Naive thymus-derived CD8-positive, alpha-beta T cell (primary cell): ENCODE measurements around the gene PRSS56. TPM values are rescaled to one million over a fixed set of nuclear protein-coding genes. Genes with fewer than 3 reads are reported as not detected.
"Not testable (repeated sequence)": the region's sequence is repeated elsewhere in the genome, so short reads cannot be mapped to it uniquely, and the experiment has no call there.

Experiments used
- ATAC-seq, 2 donors: fragments of 150-1000 bp; cut with Tn5 transposase in 1 of 2; sonication (Bioruptor Pico), chemical (Tn5 transposase) in 1 of 2; 1 replicate in 1 of 2; 2 replicates in 1 of 2; pipeline ENCODE4 v1.10.0; 2021; ENCODE audit warnings: mild to moderate bottlenecking in 2 of 2, moderate library complexity in 2 of 2
- POLR2A ChIA-PET: fragments of 350-600 bp; sonication (Branson Sonifier 250); formaldehyde crosslinking; loops from one replicate; lab custom pipeline; 2021; ENCODE audit warnings: antibody characterized with exemption; lab: Charles Lee
- DNase-seq, 10 donors: peaks; one replicate each; pipeline versions ENCODE4 v3.0.0 to v3.0.0-alpha.2; 2020 to 2022
- H3K27ac Mint-ChIP-seq, 10 donors: one replicate each; pipeline ENCODE4 v1.8.0; 2020 to 2022; ENCODE audit warnings: mild to moderate bottlenecking in 10 of 10, mixed read lengths in 10 of 10, moderate library complexity in 4 of 10, inconsistent platforms in 1 of 10
- H3K27me3 Mint-ChIP-seq, 5 donors: one replicate each; pipeline ENCODE4 v1.8.0; 2021 to 2022; ENCODE audit warnings: mixed read lengths in 5 of 5
- H3K36me3 Mint-ChIP-seq, 3 donors: one replicate each; pipeline ENCODE4 v1.8.0; 2020 to 2022; ENCODE audit warnings: mixed read lengths in 3 of 3, mild to moderate bottlenecking in 2 of 3, inconsistent platforms in 1 of 3
- H3K4me1 Mint-ChIP-seq, 4 donors: one replicate each; pipeline ENCODE4 v1.8.0; 2021 to 2022; ENCODE audit warnings: mixed read lengths in 4 of 4
- H3K4me3 Mint-ChIP-seq, 10 donors: one replicate each; pipeline ENCODE4 v1.8.0; 2020 to 2022; ENCODE audit warnings: mild to moderate bottlenecking in 10 of 10, mixed read lengths in 10 of 10, moderate library complexity in 6 of 10, inconsistent platforms in 1 of 10
- H3K9me3 Mint-ChIP-seq, 9 donors: one replicate each; pipeline ENCODE4 v1.8.0; 2020 to 2022; ENCODE audit warnings: mixed read lengths in 9 of 9, mild to moderate bottlenecking in 3 of 9, inconsistent platforms in 1 of 9, moderate library complexity in 1 of 9
- polyA plus RNA-seq, 3 donors: library from polyadenylated mRNA; unstranded; fragments of 300-500 nt; fragmentation: Illumina TruSeq; gene quantifications; one replicate each; pipeline ENCODE4 v1.2.3, GENCODE V29; 2021
- total RNA-seq, 8 experiments: library from RNA in 2 of 8; stranded (reverse) in 2 of 8; gene quantifications; one replicate each; pipeline ENCODE4 v1.2.3 and lab custom pipeline; 2021 to 2026

PRSS56 gene
- total and polyA plus RNA-seq, 5 experiments from 2014 or later = not detected

DNA sequence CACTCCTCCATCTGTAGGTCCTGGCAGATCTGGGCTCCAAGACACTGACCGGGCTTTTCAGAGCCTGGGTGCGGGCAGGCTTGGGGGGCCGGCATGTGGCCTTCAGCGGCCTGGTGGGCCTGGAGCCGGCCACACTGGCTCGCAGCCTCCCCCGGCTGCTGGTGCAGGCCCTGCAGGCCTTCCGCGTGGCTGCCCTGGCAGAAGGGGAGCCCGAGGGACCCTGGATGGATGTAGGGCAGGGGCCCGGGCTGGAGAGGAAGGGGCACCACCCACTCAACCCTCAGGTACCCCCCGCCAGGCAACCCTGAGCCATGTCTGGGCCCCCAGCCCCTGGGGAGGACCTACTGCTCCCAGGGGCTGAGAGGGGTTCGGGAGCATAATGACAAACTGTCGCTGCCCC lies 5.0 kb downstream of the PRSS56 start:
- H3K27me3 Mint-ChIP-seq = peaks cover 10 to 60% (median 43%) of the 10 kb centered on the region in 5 donors
- H3K4me3 Mint-ChIP-seq = no peak overlapping the region
- H3K4me1 Mint-ChIP-seq = peaks cover 14 to 27% (median 25%) of the 10 kb centered on the region in 4 donors

DNA sequence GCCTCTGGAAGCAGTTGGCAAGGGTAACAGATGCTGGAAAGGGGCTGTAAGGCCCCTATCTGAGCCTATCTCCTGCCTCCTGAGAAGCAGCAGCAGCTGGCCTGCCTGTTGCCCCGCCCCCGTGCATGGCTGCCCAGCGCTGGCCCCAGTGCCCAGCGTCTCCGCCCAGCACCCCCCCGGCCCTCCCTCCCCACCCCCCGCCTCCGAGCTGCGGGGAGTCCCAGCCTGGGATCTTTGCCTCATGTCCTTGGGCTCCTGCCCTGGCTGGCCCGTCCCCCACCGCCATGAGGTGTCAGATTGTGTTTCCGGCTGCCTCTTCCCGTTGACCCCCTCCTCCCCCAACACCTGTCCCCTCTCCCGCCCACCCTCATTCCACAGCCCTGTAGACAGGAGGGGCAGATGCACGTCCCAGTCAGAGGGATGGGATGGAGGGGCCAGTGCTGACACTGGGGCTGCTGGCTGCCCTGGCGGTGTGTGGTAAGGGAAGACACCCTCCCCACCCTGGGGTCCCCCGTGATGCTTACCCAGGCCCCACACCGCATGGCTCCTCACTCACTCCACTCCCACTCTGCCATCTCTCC lies 5.7 kb downstream of the PRSS56 start, which contains the start of gene CHRND:
TSS of gene CHRND (plus strand) at position 370 of the 581 bp plus-strand sequence. CDS start at position 426, 56 bp downstream.
- H3K4me3 Mint-ChIP-seq = peak within 1 kb of the TSS in 1 of 10 donors; percentile 33
- POLR2A ChIA-PET = no interaction called here
- peaks cover 14 to 27% (median 25%) of the 10 kb centered on the region in 4 donors for H3K4me1 Mint-ChIP-seq
- H3K9me3 Mint-ChIP-seq = no peaks in the 10 kb centered on the region
- peaks cover 0 to 2% (median 0%) of the 10 kb centered on the region in 3 donors for H3K36me3 Mint-ChIP-seq
- DNase-seq (no peak), ATAC-seq (no peak)
- peaks cover 11 to 67% (median 40%) of the 10 kb centered on the region in 5 donors for H3K27me3 Mint-ChIP-seq
- H3K27ac Mint-ChIP-seq = peak within 1 kb of the TSS in 1 of 10 donors; percentile 33

More for the DNA sequence above, 5.0 kb downstream of the PRSS56 start:
- ATAC-seq (no peak), DNase-seq (no peak)
- POLR2A ChIA-PET = no interaction called here
- peaks cover 0 to 2% (median 0%) of the 10 kb centered on the region in 3 donors for H3K36me3 Mint-ChIP-seq
- no peak overlapping the region for H3K27ac Mint-ChIP-seq
- H3K9me3 Mint-ChIP-seq = no peaks in the 10 kb centered on the region

DNA sequence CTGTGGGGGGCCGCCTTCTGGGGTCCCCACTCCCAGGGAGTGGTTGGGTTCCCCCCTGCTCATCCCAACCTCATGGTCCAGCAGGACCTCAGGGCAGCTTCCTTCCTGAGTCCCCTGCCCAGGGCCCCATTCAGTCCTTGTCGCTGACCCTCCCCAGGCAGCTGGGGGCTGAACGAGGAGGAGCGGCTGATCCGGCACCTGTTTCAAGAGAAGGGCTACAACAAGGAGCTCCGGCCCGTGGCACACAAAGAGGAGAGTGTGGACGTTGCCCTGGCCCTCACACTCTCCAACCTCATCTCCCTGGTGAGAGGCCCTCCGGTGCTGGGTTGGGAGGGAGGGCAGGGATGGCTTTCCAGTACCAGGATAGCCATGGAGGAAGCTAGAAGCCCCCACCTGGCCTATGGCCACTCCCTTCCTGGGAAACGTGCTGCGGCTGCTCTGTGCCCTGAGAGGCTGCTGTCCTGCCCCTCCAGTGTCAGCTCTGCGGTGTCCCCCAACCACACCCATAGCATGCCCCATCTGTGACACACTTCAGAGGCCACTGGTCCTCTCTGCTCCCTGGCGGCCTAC lies 6.3 kb downstream of the PRSS56 start:
- Mint-ChIP-seq H3K4me1 (peaks cover 13 to 26% (median 23%) of the 10 kb centered on the region in 4 donors), H3K27ac (peak overlapping the region in 1 of 10 donors; percentile 33)

DNA sequence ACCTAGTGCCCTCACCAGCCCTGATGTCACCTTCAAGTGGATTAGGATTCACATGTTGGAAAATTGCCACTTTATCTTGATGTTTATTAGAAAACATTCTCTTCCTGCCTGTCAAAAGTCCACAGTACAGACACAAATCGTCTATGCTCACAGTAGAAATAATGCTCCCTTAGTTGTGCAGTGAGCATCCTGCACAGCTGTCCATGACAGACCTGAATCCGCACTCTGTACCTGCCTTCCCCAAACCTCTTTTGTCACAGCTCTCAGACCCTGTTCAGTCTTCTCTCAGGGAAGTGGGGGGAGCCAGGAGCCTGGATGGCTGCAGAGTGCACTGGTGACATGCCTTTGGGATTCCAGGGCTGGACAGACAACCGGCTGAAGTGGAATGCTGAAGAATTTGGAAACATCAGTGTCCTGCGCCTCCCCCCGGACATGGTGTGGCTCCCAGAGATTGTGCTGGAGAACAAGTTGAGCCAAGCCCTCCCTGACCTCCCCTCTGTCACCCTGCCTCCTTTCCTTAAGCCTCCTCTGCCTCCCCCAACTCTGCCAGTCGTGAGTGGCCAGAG lies 7.8 kb downstream of the PRSS56 start:
- Mint-ChIP-seq H3K9me3 (no peaks in the 10 kb centered on the region), H3K27ac (peak overlapping the region in 3 of 10 donors; percentile 29 to 70 (median 47)), H3K4me1 (peaks cover 11 to 25% (median 20%) of the 10 kb centered on the region in 4 donors), H3K27me3 (peaks cover 8 to 60% (median 37%) of the 10 kb centered on the region in 5 donors), H3K36me3 (peaks cover 0 to 2% (median 0%) of the 10 kb centered on the region in 3 donors), H3K4me3 (peak overlapping the region in 3 of 10 donors; percentile 45 to 67 (median 47))
- POLR2A ChIA-PET = no interaction called here
- DNase-seq = no peak
- no peak for ATAC-seq

More for the DNA sequence above, 6.3 kb downstream of the PRSS56 start:
- Mint-ChIP-seq H3K4me3 (peak overlapping the region in 1 of 10 donors; percentile 33), H3K36me3 (peaks cover 0 to 2% (median 0%) of the 10 kb centered on the region in 3 donors), H3K9me3 (no peaks in the 10 kb centered on the region), H3K27me3 (peaks cover 9 to 65% (median 39%) of the 10 kb centered on the region in 5 donors)
- DNase-seq (peak in 1 of 10 donors; percentile 43), ATAC-seq (no peak)
- POLR2A ChIA-PET = no interaction called here

DNA sequence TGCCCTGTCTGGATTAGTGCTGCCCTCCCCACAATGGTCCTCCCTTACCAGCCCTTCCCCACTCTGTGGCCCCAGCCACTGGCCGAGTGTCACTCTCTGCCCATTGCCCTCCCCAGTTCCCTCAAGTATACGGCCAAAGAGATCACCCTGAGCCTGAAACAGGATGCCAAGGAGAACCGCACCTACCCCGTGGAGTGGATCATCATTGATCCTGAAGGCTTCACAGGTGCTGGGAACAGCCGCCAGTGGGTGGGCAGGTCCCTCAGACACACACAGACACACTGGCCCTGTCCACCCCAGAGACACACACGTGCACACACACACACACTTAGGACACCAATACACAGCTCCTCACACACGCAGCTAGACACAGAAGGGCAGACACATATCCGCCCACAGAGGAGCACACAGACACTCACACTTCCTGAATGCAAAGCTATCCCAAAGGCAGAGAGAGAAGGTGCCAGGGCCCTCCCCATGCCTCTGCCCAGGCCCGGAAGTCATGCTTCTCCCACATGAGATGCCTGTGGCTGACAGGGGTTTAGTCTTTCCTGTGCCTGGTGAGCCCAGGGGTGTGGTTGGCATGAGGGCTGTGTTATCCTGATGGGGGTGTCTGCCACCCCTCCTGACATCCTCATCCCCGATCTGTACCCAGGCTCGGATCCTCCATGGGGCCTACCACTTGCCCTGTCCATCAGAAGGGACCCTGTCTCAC lies 8.7 kb downstream of the PRSS56 start:
- Mint-ChIP-seq H3K4me3 (peak overlapping the region in 7 of 10 donors; percentile 9 to 67 (median 31)), H3K36me3 (no peaks in the 10 kb centered on the region), H3K4me1 (peaks cover 8 to 21% (median 16%) of the 10 kb centered on the region in 4 donors), H3K27me3 (peaks cover 6 to 63% (median 33%) of the 10 kb centered on the region in 5 donors), H3K27ac (peak overlapping the region in 8 of 10 donors; percentile 18 to 70 (median 42)), H3K9me3 (no peaks in the 10 kb centered on the region)
- POLR2A ChIA-PET = no interaction called here
- DNase-seq (peak in 1 of 10 donors; percentile 6), ATAC-seq (peak; percentile 61 to 69)

DNA sequence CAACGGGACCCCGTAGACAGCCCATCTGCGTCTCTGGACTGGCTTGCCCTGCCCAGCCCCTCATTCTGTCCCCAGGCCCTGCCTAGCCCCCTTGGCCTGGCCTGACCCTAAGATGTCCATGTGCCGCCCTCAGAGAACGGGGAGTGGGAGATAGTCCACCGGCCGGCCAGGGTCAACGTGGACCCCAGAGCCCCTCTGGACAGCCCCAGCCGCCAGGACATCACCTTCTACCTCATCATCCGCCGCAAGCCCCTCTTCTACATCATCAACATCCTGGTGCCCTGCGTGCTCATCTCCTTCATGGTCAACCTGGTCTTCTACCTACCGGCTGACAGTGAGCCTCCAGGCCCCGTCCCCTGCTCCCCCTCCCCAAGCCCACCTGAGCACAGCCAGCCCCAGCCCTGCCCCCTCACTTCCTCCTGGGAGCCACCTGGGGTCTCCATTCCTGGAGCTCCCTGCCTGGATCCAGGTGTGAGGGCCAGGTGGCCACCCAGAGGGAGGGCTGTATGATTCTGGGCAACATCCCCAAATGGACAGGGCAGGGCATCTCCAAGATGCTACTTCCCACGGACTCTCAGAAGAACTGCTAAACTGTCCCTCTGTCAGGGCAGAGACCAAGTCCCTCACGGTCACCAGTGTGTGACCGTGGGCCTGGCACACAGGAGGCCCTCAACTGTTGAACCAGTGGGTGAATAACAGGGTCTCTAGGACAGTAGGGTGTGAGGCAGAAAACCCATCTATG lies 9.8 kb downstream of the PRSS56 start:
- H3K36me3 Mint-ChIP-seq = no peaks in the 10 kb centered on the region
- peaks cover 8 to 17% (median 14%) of the 10 kb centered on the region in 4 donors for H3K4me1 Mint-ChIP-seq
- POLR2A ChIA-PET = no interaction called here
- ATAC-seq (no peak), DNase-seq (peak in 1 of 10 donors; percentile 53)
- no peaks in the 10 kb centered on the region for H3K9me3 Mint-ChIP-seq
- no peak overlapping the region for H3K4me3 Mint-ChIP-seq
- H3K27ac Mint-ChIP-seq = peak overlapping the region in 1 of 10 donors; percentile 62
- H3K27me3 Mint-ChIP-seq = peaks cover 5 to 57% (median 26%) of the 10 kb centered on the region in 5 donors

DNA sequence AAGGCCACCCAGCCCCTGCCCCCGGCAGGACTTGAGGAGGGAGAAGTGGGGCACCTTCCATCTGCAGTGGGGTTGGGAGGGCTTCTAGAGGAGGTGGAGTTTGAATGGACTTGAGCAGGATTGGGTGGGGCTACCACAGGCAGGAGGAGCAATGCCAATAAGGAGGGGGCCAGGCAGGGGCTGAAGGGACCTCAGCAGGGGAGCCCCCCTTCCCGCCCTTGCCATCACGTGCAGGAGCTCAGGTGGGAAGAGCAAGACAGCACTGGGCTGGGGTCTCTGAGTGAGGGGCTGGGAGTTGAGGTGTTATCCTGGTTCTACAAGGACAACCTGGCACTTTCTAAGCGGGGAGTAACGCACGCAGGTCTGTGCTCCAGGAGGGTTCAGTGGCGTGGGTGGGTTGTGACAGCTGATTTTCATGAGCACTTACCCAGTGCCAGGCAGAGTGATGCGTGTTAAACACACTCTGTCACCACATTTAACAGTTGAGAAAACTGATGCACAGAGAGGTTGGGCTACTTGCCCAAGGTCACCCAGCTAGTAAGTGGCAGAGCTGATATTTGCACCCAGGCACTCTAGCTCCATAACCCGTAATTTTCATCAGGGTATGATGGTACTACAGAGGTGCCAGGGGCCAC lies 10.6 kb downstream of the PRSS56 start:
- no peak for DNase-seq
- no peaks in the 10 kb centered on the region for H3K9me3 Mint-ChIP-seq
- no peak overlapping the region for H3K4me3 Mint-ChIP-seq
- no peaks in the 10 kb centered on the region for H3K36me3 Mint-ChIP-seq
- POLR2A ChIA-PET = no interaction called here
- no peak for ATAC-seq
- no peak overlapping the region for H3K27ac Mint-ChIP-seq
- H3K4me1 Mint-ChIP-seq = peaks cover 8 to 17% (median 14%) of the 10 kb centered on the region in 4 donors
- peaks cover 5 to 57% (median 26%) of the 10 kb centered on the region in 5 donors for H3K27me3 Mint-ChIP-seq

DNA sequence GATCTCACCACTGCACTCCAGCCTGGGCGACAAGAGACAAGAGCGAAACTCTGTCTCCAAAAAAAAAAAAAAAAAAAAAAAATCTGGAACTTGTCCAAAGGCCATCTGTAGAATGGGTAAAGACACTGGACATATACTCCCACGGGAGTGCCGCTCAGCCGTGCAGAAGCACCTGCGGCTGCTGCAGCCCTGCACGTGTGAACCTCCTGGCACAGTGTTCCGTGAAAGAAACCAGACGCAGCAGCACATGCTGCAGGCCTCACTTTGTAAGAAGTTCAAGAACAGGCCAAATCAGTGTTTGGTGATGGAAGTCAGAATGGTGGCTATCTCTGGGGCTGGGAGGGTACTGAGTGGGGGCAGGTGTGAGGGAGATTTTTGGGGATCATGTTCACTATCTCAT lies 12.2 kb downstream of the PRSS56 start:
- DNase-seq = no peak
- Mint-ChIP-seq H3K9me3 (no peaks in the 10 kb centered on the region), H3K36me3 (no peaks in the 10 kb centered on the region), H3K27me3 (peaks cover 7 to 41% (median 18%) of the 10 kb centered on the region in 5 donors), H3K27ac (no peak overlapping the region), H3K4me3 (no peak overlapping the region), H3K4me1 (peaks cover 10 to 17% (median 14%) of the 10 kb centered on the region in 4 donors)
- ATAC-seq = no peak
- POLR2A ChIA-PET = no interaction called here

DNA sequence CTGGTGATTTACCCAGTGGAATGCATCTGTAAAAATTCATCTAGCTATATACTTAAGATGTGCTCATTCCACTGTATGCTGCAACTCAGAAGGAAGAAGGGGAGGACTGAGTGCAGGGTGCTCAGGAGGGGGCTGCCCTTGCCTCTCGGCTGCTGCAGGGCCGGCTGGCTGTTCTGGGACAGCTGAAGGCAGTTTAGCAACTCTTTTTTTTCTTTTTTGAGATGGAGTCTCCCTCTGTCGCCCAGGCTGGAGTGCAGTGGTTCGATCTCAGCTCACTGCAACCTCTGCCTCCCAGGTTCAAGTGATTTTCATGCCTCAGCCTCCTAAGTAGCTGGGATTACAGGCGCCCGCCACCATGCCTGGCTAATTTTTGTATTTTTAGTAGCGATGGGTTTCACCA lies 12.6 kb downstream of the PRSS56 start:
- H3K27ac Mint-ChIP-seq, H3K9me3 Mint-ChIP-seq, H3K36me3 Mint-ChIP-seq, ATAC-seq, POLR2A ChIA-PET, H3K4me3 Mint-ChIP-seq, DNase-seq: not testable (repeated sequence)
- Mint-ChIP-seq H3K27me3 (peaks cover 7 to 41% (median 16%) of the 10 kb centered on the region in 5 donors), H3K4me1 (peaks cover 10 to 15% (median 13%) of the 10 kb centered on the region in 4 donors)

DNA sequence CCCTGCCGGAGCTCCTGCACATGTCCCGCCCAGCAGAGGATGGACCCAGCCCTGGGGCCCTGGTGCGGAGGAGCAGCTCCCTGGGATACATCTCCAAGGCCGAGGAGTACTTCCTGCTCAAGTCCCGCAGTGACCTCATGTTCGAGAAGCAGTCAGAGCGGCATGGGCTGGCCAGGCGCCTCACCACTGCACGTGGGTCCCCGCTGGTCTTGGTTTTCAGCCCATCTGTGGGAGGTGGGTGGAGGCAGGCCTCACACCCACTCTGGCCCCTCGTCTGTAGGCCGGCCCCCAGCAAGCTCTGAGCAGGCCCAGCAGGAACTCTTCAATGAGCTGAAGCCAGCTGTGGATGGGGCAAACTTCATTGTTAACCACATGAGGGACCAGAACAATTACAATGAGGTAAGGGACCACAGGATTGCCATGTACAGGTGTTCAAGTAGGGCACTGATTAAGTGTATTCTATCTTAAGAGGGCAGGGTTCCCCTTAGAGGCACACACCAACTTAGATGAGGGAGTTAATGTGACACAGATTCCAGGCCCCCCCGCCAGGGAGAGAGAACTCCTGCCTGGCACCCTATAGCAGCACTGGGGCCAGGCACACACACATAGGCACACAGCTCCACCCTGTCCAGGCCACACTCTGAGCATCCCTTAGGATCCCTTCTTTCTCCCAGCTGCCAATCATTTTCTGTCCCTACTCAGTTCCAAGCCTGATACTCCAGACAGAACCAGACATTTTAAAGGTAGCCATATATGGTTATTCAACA lies 13.9 kb downstream of the PRSS56 start:
- no peak for DNase-seq
- peaks cover 5 to 14% (median 10%) of the 10 kb centered on the region in 4 donors for H3K4me1 Mint-ChIP-seq
- no peaks in the 10 kb centered on the region for H3K9me3 Mint-ChIP-seq
- no peaks in the 10 kb centered on the region for H3K36me3 Mint-ChIP-seq
- no peak overlapping the region for H3K27ac Mint-ChIP-seq
- POLR2A ChIA-PET = no interaction called here
- peaks cover 3 to 28% (median 7%) of the 10 kb centered on the region in 5 donors for H3K27me3 Mint-ChIP-seq
- no peak overlapping the region for H3K4me3 Mint-ChIP-seq
- ATAC-seq = no peak
